ENCODE data around the gene FOXP1. TPM values are rescaled to one million over a fixed set of nuclear protein-coding genes. Genes with fewer than 3 reads are reported as not detected.
A peak's percentile ranks its signal among the peaks of the same experiment; 100 is the strongest.

FOXP1 gene
- total and polyA plus RNA-seq, 3 donors from 2014 or later, result 37.8 to 105 (median 75.9) TPM

DNA sequence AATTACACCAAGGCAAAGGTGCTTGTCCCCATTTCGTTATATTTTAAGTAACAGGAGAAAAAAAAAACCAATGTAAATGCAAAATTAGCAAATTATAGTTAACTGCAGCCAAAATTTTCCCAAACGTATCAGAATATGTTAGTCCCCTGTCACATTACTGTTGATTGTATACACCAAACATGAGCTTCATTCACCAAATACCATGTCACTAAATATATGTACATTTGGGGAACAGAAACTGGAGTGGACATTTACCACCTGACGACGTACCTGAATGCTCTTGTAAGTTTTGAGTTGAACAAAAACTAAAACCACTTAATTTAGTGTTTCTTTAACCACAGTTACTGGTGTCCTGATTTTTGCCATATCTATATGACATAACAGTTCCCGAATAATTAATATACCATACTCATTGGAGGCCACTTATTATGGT is 3.3 kb upstream of the FOXP1 start:
- no peaks in the 10 kb centered on the region for H3K36me3 ChIP-seq (ENCODE audit: low read depth, missing control alignments)
- intact Hi-C loops (cut with DNase I; ENCODE audit: low total_unique reads), result no loop called here
- H3K27ac ChIP-seq, result no peak overlapping the region
- DNase-seq, result no peak
- peaks cover 5% of the 10 kb centered on the region for H3K4me1 ChIP-seq
- no peaks in the 10 kb centered on the region for H3K27me3 ChIP-seq
- no peaks in the 10 kb centered on the region for H3K9me3 ChIP-seq
- WGBS, 2 donors, result 52 to 60% methylated on average over 5 of the region's 5 CpGs
- TF ChIP-seq, protein P1, sequence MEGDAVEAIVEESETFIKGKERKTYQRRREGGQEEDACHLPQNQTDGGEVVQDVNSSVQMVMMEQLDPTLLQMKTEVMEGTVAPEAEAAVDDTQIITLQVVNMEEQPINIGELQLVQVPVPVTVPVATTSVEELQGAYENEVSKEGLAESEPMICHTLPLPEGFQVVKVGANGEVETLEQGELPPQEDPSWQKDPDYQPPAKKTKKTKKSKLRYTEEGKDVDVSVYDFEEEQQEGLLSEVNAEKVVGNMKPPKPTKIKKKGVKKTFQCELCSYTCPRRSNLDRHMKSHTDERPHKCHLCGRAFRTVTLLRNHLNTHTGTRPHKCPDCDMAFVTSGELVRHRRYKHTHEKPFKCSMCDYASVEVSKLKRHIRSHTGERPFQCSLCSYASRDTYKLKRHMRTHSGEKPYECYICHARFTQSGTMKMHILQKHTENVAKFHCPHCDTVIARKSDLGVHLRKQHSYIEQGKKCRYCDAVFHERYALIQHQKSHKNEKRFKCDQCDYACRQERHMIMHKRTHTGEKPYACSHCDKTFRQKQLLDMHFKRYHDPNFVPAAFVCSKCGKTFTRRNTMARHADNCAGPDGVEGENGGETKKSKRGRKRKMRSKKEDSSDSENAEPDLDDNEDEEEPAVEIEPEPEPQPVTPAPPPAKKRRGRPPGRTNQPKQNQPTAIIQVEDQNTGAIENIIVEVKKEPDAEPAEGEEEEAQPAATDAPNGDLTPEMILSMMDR (IDR thresholded peaks at IDR 0.05), result no peak
- TF ChIP-seq POLR2A (IDR thresholded peaks at IDR 0.05), result no peak
- no peak overlapping the region for H3K4me3 ChIP-seq

DNA sequence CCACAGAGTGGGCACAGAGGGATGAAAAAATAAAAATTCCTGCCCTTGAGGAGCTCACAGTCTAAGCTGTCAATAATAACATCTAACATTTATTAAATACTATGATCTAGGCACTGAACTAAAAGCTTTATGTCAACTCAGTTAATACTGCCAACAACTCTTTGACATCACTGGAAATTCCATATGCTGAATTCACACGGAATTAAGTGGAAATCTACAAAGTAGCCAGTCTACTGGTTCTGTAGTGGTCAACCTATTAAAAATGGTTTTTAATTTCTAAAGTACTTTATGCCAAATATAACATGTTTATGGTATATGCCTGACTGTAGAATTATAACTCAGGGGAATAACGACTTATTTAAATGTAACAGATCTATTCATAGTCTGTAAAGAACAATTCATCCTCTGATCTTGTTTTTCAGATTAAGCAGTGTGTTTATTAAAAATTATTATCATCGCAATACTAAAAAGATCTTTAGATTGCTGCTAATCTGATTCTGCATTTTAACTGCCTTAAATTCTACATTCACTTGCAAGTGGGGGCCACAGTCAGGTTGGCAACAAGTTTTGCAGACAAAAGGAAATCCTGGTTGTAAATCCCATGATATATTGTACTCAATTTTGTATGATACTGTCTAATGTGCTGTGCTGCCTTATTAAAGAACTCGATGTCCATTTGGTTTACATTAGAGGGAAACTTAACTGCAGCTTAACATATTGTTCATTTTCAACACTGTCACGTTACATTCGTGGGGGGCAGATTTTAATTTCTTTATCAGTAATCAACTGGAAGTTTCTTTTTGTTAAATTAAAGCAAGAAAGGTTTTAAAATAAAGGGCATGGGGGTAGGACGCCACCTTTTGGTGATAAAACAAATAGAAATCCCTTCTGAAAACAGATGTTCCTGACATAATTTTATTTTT is 2.6 kb upstream of the FOXP1 start:
- H3K36me3 ChIP-seq (ENCODE audit: low read depth, missing control alignments), result no peaks in the 10 kb centered on the region
- WGBS, 2 donors, result 34 to 38% methylated on average over 7 of the region's 7 CpGs
- TF ChIP-seq POLR2A (IDR thresholded peaks at IDR 0.05), result no peak
- TF ChIP-seq, protein P1 (IDR thresholded peaks at IDR 0.05), result peak; percentile 33 to 72 (median 40)
- no peak for DNase-seq
- H3K9me3 ChIP-seq, result no peaks in the 10 kb centered on the region
- peak overlapping the region in 1 of 2 donors; percentile 18 for H3K27ac ChIP-seq
- no peak overlapping the region for H3K4me3 ChIP-seq
- H3K4me1 ChIP-seq, result peaks cover 6% of the 10 kb centered on the region
- intact Hi-C loops (cut with DNase I; ENCODE audit: low total_unique reads), result no loop called here
- H3K27me3 ChIP-seq, result no peaks in the 10 kb centered on the region

DNA sequence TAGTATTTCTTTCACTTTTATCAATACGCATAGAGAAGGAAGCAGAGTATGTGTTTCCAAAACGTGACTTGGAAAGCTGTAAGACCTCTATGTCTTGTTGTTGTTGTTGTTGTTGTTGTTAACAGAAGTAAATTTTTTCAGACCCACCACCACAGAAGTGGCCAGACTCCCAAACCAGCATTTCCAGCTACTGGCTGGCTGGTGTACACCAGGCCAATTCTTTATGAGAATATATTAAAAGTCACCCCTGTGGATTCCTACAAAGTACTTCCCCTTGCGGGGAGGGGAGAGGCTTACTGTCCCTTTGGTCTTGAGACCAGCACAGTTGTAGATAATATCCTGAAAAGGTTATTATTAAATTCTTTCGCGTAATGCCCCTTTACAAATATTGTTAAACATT is 1.6 kb upstream of the FOXP1 start:
- Histone ChIP-seq H3K27me3 (no peaks in the 10 kb centered on the region), H3K9me3 (no peaks in the 10 kb centered on the region), H3K4me1 (peaks cover 9% of the 10 kb centered on the region), H3K27ac (peak overlapping the region; percentile 94 to 95), H3K4me3 (peak overlapping the region in 1 of 2 donors; percentile 80), H3K36me3 (ENCODE audit: low read depth, missing control alignments) (no peaks in the 10 kb centered on the region)
- TF ChIP-seq POLR2A (IDR thresholded peaks at IDR 0.05), result no peak
- TF ChIP-seq, protein P1 (IDR thresholded peaks at IDR 0.05), result no peak
- 27 to 31% methylated on average over 5 of the region's 5 CpGs for WGBS, 2 donors
- intact Hi-C loops (cut with DNase I; ENCODE audit: low total_unique reads), result no loop called here
- peak; percentile 19 for DNase-seq

DNA sequence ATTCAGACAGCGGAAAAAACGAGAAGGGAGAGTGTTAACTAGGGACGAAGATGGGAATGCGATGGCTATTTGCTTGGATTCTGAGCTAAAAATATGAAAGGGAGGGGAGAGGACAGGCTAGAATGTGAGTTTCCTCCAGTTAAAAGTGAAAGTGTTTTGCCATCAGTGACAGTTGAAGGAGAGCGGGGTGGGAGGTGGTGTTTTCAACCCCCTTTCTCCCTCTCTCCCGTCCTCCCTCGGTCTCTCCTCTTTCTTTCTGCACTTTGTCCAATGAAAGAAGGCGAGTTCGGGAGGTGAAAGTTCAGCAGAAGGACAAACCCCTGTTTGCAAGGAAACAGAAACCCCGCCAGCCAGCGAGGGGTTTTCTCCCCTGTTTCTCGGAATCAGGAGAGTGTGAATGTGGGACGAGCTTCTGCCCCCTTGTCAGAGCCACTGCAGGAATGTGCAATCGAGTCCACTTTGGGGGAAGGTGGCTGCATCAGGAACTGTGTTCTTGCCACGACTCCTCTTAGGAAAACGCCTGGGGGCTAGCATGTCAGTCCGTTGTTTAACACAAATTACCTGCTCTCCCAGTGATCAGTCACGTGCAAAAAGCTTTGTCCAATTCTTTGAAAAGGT is 975 bp upstream of the FOXP1 start:
- intact Hi-C loops (cut with DNase I; ENCODE audit: low total_unique reads), result no loop called here
- peaks cover 9% of the 10 kb centered on the region for H3K4me1 ChIP-seq

More for the DNA sequence above, 975 bp upstream of the FOXP1 start:
- TF ChIP-seq POLR2A (IDR thresholded peaks at IDR 0.05), result no peak
- TF ChIP-seq, protein P1 (IDR thresholded peaks at IDR 0.05), result no peak
- H3K27me3 ChIP-seq, result no peaks in the 10 kb centered on the region
- no peaks in the 10 kb centered on the region for H3K9me3 ChIP-seq
- H3K4me3 ChIP-seq, result peak overlapping the region; percentile 79 to 80
- DNase-seq, result peak; percentile 57
- H3K27ac ChIP-seq, result peak overlapping the region; percentile 94 to 95
- H3K36me3 ChIP-seq (ENCODE audit: low read depth, missing control alignments), result no peaks in the 10 kb centered on the region
- 0 to 1% methylated on average over 18 of the region's 18 CpGs for WGBS, 2 donors
